ENCODE data around the gene NRIP3. TPM values are rescaled to one million over a fixed set of nuclear protein-coding genes. Genes with fewer than 3 reads are reported as not detected.

Gene NRIP3
- total and polyA plus RNA-seq, 9 donors = 0.76 to 1.6 (median 1.00) TPM

- no peak overlapping the region for H3K4me3 ChIP-seq (ENCODE audit: low read length)
- no peak for DNase-seq
- 100% methylated on average over 1 of the region's 3 CpGs for WGBS (ENCODE audit: insufficient coverage)
- no peaks in the 10 kb centered on the region for H3K4me1 ChIP-seq (ENCODE audit: control insufficient read depth, insufficient read depth, low read length)
- H3K27me3 ChIP-seq (ENCODE audit: control insufficient read depth, insufficient read depth, low read length) = peaks cover 4% of the 10 kb centered on the region
- H3K9me3 ChIP-seq (replicated peaks; ENCODE audit: control insufficient read depth, low read depth, low read length) = no peaks in the 10 kb centered on the region
- H3K36me3 ChIP-seq (ENCODE audit: control insufficient read depth, insufficient read depth, low read length) = peaks cover 13% of the 10 kb centered on the region
- H3K27ac ChIP-seq (ENCODE audit: low read length) = no peak overlapping the region
Measured at GRCh38 chr11:9038541-9038940, 34.7 kb upstream of the NRIP3 start.

GRCh38 chr11:9037963-9038362, 34.2 kb upstream of the NRIP3 start:
- no peaks in the 10 kb centered on the region for H3K9me3 ChIP-seq (replicated peaks; ENCODE audit: control insufficient read depth, low read depth, low read length)

GRCh38 chr11:9037046-9037780, 33.4 kb upstream of the NRIP3 start:
- no peak for DNase-seq
- 55% methylated on average over 5 of the region's 7 CpGs for WGBS (ENCODE audit: insufficient coverage)
- H3K27me3 ChIP-seq (ENCODE audit: control insufficient read depth, insufficient read depth, low read length) = peaks cover 4% of the 10 kb centered on the region
- no peaks in the 10 kb centered on the region for H3K9me3 ChIP-seq (replicated peaks; ENCODE audit: control insufficient read depth, low read depth, low read length)
- H3K36me3 ChIP-seq (ENCODE audit: control insufficient read depth, insufficient read depth, low read length) = peaks cover 16% of the 10 kb centered on the region
- no peak overlapping the region for H3K27ac ChIP-seq (ENCODE audit: low read length)
- no peaks in the 10 kb centered on the region for H3K4me1 ChIP-seq (ENCODE audit: control insufficient read depth, insufficient read depth, low read length)
- no peak overlapping the region for H3K4me3 ChIP-seq (ENCODE audit: low read length)

More at GRCh38 chr11:9037963-9038362, 34.2 kb upstream of the NRIP3 start:
- Histone ChIP-seq H3K27ac (ENCODE audit: low read length) (no peak overlapping the region), H3K27me3 (ENCODE audit: control insufficient read depth, insufficient read depth, low read length) (peaks cover 4% of the 10 kb centered on the region), H3K36me3 (ENCODE audit: control insufficient read depth, insufficient read depth, low read length) (peaks cover 16% of the 10 kb centered on the region), H3K4me1 (ENCODE audit: control insufficient read depth, insufficient read depth, low read length) (no peaks in the 10 kb centered on the region), H3K4me3 (ENCODE audit: low read length) (no peak overlapping the region)
- DNase-seq = no peak
- WGBS (ENCODE audit: insufficient coverage) = 13% methylated on average over 1 of the region's 1 CpG

GRCh38 chr11:9030601-9031000, 26.8 kb upstream of the NRIP3 start:
- 79% methylated on average over 5 of the region's 5 CpGs for WGBS (ENCODE audit: insufficient coverage)
- Histone ChIP-seq H3K36me3 (ENCODE audit: control insufficient read depth, insufficient read depth, low read length) (peaks cover 14% of the 10 kb centered on the region), H3K27ac (ENCODE audit: low read length) (no peak overlapping the region), H3K4me1 (ENCODE audit: control insufficient read depth, insufficient read depth, low read length) (peaks cover 9% of the 10 kb centered on the region), H3K9me3 (replicated peaks; ENCODE audit: control insufficient read depth, low read depth, low read length) (no peaks in the 10 kb centered on the region), H3K4me3 (ENCODE audit: low read length) (no peak overlapping the region), H3K27me3 (ENCODE audit: control insufficient read depth, insufficient read depth, low read length) (no peaks in the 10 kb centered on the region)
- no peak for DNase-seq

- Histone ChIP-seq H3K27me3 (ENCODE audit: control insufficient read depth, insufficient read depth, low read length) (no peaks in the 10 kb centered on the region), H3K9me3 (replicated peaks; ENCODE audit: control insufficient read depth, low read depth, low read length) (no peaks in the 10 kb centered on the region), H3K36me3 (ENCODE audit: control insufficient read depth, insufficient read depth, low read length) (peaks cover 16% of the 10 kb centered on the region), H3K4me1 (ENCODE audit: control insufficient read depth, insufficient read depth, low read length) (peaks cover 17% of the 10 kb centered on the region), H3K4me3 (ENCODE audit: low read length) (no peak overlapping the region), H3K27ac (ENCODE audit: low read length) (no peak overlapping the region)
- 56% methylated on average over 5 of the region's 7 CpGs for WGBS (ENCODE audit: insufficient coverage)
- DNase-seq = no peak
Measured at GRCh38 chr11:9029422-9029821, 25.6 kb upstream of the NRIP3 start.

- H3K36me3 ChIP-seq (ENCODE audit: control insufficient read depth, insufficient read depth, low read length) = peaks cover 14% of the 10 kb centered on the region
- no peaks in the 10 kb centered on the region for H3K9me3 ChIP-seq (replicated peaks; ENCODE audit: control insufficient read depth, low read depth, low read length)
- H3K4me3 ChIP-seq (ENCODE audit: low read length) = no peak overlapping the region
- no peaks in the 10 kb centered on the region for H3K27me3 ChIP-seq (ENCODE audit: control insufficient read depth, insufficient read depth, low read length)
- no peak for DNase-seq
- H3K4me1 ChIP-seq (ENCODE audit: control insufficient read depth, insufficient read depth, low read length) = peaks cover 17% of the 10 kb centered on the region
- WGBS (ENCODE audit: insufficient coverage) = no CpG with 5 or more reads among the region's 1 CpG
- H3K27ac ChIP-seq (ENCODE audit: low read length) = no peak overlapping the region
Measured at GRCh38 chr11:9028581-9028980, 24.8 kb upstream of the NRIP3 start.

GRCh38 chr11:9025101-9025850, 21.5 kb upstream of the NRIP3 start:
- WGBS (ENCODE audit: insufficient coverage) = 39% methylated on average over 5 of the region's 9 CpGs

GRCh38 chr11:9022961-9023680, 19.3 kb upstream of the NRIP3 start:
- H3K27ac ChIP-seq (ENCODE audit: low read length) = no peak overlapping the region
- H3K27me3 ChIP-seq (ENCODE audit: control insufficient read depth, insufficient read depth, low read length) = no peaks in the 10 kb centered on the region
- H3K4me1 ChIP-seq (ENCODE audit: control insufficient read depth, insufficient read depth, low read length) = peaks cover 12% of the 10 kb centered on the region
- no peak for DNase-seq
- no peak overlapping the region for H3K4me3 ChIP-seq (ENCODE audit: low read length)
- 74% methylated on average over 3 of the region's 9 CpGs for WGBS (ENCODE audit: insufficient coverage)
- no peaks in the 10 kb centered on the region for H3K9me3 ChIP-seq (replicated peaks; ENCODE audit: control insufficient read depth, low read depth, low read length)
- peaks cover 6% of the 10 kb centered on the region for H3K36me3 ChIP-seq (ENCODE audit: control insufficient read depth, insufficient read depth, low read length)

More at GRCh38 chr11:9025101-9025850, 21.5 kb upstream of the NRIP3 start:
- Histone ChIP-seq H3K27ac (ENCODE audit: low read length) (no peak overlapping the region), H3K4me3 (ENCODE audit: low read length) (no peak overlapping the region), H3K27me3 (ENCODE audit: control insufficient read depth, insufficient read depth, low read length) (no peaks in the 10 kb centered on the region), H3K36me3 (ENCODE audit: control insufficient read depth, insufficient read depth, low read length) (peaks cover 6% of the 10 kb centered on the region), H3K9me3 (replicated peaks; ENCODE audit: control insufficient read depth, low read depth, low read length) (no peaks in the 10 kb centered on the region), H3K4me1 (ENCODE audit: control insufficient read depth, insufficient read depth, low read length) (peaks cover 17% of the 10 kb centered on the region)
- peak; percentile 85 for DNase-seq

GRCh38 chr11:9020916-9021315, 17.1 kb upstream of the NRIP3 start:
- peaks cover 27% of the 10 kb centered on the region for H3K4me1 ChIP-seq (ENCODE audit: control insufficient read depth, insufficient read depth, low read length)
- no peaks in the 10 kb centered on the region for H3K27me3 ChIP-seq (ENCODE audit: control insufficient read depth, insufficient read depth, low read length)
- WGBS (ENCODE audit: insufficient coverage) = 71% methylated on average over 5 of the region's 8 CpGs
- H3K4me3 ChIP-seq (ENCODE audit: low read length) = no peak overlapping the region
- no peaks in the 10 kb centered on the region for H3K9me3 ChIP-seq (replicated peaks; ENCODE audit: control insufficient read depth, low read depth, low read length)
- no peak overlapping the region for H3K27ac ChIP-seq (ENCODE audit: low read length)
- peaks cover 6% of the 10 kb centered on the region for H3K36me3 ChIP-seq (ENCODE audit: control insufficient read depth, insufficient read depth, low read length)
- DNase-seq = no peak

GRCh38 chr11:9019861-9020260, 16.1 kb upstream of the NRIP3 start:
- DNase-seq = no peak
- Histone ChIP-seq H3K9me3 (replicated peaks; ENCODE audit: control insufficient read depth, low read depth, low read length) (no peaks in the 10 kb centered on the region), H3K4me1 (ENCODE audit: control insufficient read depth, insufficient read depth, low read length) (peaks cover 22% of the 10 kb centered on the region), H3K27ac (ENCODE audit: low read length) (no peak overlapping the region), H3K27me3 (ENCODE audit: control insufficient read depth, insufficient read depth, low read length) (no peaks in the 10 kb centered on the region), H3K4me3 (ENCODE audit: low read length) (no peak overlapping the region), H3K36me3 (ENCODE audit: control insufficient read depth, insufficient read depth, low read length) (peaks cover 6% of the 10 kb centered on the region)
- WGBS (ENCODE audit: insufficient coverage) = 78% methylated on average over 4 of the region's 6 CpGs

Data from muscle of leg (tissue), 11 donors.